ENCODE results near the gene NCBP2. TPM values are rescaled to one million over a fixed set of nuclear protein-coding genes. Genes with fewer than 3 reads are reported as not detected.

NCBP2 gene
- total RNA-seq, 1 donor from 2014 or later: 81.2 TPM

GRCh38 chr3:196931828-196932587 lies 10.3 kb downstream of the NCBP2 start:
- Mint-ChIP-seq H3K4me1 (ENCODE audit: unreplicated experiment) (no peaks in the 10 kb centered on the region), H3K9me3 (no peaks in the 10 kb centered on the region), H3K27me3 (no peaks in the 10 kb centered on the region), H3K27ac (no peak overlapping the region), H3K36me3 (peaks cover 10% of the 10 kb centered on the region), H3K4me3 (no peak overlapping the region)
- TF ChIP-seq, protein P1, sequence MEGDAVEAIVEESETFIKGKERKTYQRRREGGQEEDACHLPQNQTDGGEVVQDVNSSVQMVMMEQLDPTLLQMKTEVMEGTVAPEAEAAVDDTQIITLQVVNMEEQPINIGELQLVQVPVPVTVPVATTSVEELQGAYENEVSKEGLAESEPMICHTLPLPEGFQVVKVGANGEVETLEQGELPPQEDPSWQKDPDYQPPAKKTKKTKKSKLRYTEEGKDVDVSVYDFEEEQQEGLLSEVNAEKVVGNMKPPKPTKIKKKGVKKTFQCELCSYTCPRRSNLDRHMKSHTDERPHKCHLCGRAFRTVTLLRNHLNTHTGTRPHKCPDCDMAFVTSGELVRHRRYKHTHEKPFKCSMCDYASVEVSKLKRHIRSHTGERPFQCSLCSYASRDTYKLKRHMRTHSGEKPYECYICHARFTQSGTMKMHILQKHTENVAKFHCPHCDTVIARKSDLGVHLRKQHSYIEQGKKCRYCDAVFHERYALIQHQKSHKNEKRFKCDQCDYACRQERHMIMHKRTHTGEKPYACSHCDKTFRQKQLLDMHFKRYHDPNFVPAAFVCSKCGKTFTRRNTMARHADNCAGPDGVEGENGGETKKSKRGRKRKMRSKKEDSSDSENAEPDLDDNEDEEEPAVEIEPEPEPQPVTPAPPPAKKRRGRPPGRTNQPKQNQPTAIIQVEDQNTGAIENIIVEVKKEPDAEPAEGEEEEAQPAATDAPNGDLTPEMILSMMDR (conservative IDR thresholded peaks at IDR 0.05): no peak
- DNase-seq (ENCODE audit: extremely low spot score, unreplicated experiment): no peak

- TF ChIP-seq, protein P1 (conservative IDR thresholded peaks at IDR 0.05): no peak
- no peaks in the 10 kb centered on the region for H3K4me1 Mint-ChIP-seq (ENCODE audit: unreplicated experiment)
These were observed 11.2 kb downstream of the NCBP2 start for GRCh38 chr3:196931157-196931556.

DNA sequence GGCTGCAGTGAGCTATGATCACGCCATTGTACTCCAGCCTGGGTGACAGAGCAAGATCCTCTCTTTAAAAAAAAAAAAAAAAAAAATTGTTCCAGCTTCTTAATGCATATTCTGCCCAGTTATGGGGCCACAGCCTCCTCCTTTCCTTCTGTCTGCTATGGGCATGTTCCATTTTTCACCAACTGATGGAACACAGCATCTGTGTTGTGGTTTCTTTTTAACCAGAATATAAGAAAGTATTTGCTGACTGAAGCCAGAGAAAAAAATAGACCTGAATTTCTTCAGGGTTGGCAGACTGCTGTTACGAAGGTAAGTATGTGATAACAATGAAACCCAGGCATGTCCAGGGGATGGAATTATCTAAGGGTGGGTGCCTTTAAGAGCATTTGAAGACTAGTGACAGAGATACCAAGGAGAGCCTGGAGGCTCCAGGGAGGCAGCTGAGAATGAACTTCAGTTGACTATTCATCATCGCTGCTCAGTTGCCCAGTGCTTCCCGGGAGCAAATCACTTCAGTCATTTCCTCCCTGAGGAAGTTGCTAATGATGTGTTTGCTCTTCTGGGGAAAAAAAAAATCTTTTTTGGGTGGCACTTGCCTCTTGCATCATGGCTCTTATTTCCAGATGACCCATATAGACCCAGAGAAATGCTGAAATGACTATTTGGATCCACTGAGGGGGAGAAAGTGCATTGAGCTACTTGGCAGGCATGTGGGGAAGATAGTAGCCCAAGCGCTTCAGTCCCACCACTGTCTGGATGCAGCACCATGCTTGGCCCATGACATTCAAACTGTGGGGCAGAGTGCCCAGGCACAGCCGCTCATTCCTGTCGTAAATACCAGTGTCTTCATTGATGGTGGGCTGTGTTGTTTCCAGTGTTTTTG lies 14.5 kb downstream of the NCBP2 start:
- Mint-ChIP-seq H3K9me3 (no peaks in the 10 kb centered on the region), H3K27me3 (no peaks in the 10 kb centered on the region), H3K36me3 (peaks cover 7% of the 10 kb centered on the region), H3K27ac (no peak overlapping the region), H3K4me1 (ENCODE audit: unreplicated experiment) (no peaks in the 10 kb centered on the region), H3K4me3 (no peak overlapping the region)
- DNase-seq (ENCODE audit: extremely low spot score, unreplicated experiment): no peak
- TF ChIP-seq, protein P1 (conservative IDR thresholded peaks at IDR 0.05): no peak

More at GRCh38 chr3:196931157-196931556, 11.2 kb downstream of the NCBP2 start:
- Mint-ChIP-seq H3K27ac (no peak overlapping the region), H3K27me3 (no peaks in the 10 kb centered on the region), H3K9me3 (no peaks in the 10 kb centered on the region), H3K36me3 (peaks cover 7% of the 10 kb centered on the region), H3K4me3 (no peak overlapping the region)
- DNase-seq (ENCODE audit: extremely low spot score, unreplicated experiment): no peak

- Mint-ChIP-seq H3K9me3 (no peaks in the 10 kb centered on the region), H3K36me3 (peaks cover 8% of the 10 kb centered on the region), H3K27ac (no peak overlapping the region), H3K4me1 (ENCODE audit: unreplicated experiment) (no peaks in the 10 kb centered on the region), H3K27me3 (no peaks in the 10 kb centered on the region), H3K4me3 (no peak overlapping the region)
- TF ChIP-seq, protein P1 (conservative IDR thresholded peaks at IDR 0.05): no peak
- DNase-seq (ENCODE audit: extremely low spot score, unreplicated experiment): no peak
These were observed 21.6 kb downstream of the NCBP2 start for GRCh38 chr3:196920733-196921132.

DNA sequence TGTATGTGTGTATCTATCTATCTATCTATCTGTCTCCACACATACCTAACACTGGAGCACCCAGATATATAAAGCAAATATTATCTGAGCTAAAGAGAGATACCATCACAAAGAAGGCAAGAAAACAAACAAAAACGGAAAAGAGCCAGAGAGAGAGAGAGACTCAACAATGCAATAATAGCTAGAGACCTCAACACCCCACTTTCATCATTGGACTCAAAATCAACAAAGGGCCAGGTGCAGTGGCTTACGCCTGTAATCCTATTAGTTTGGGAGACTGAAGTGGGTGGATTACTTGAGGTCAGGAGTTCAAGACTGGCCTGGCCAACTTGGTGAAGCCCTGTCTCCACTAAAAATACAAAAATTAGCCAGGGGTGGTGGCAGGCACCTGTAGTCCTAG lies 23.4 kb downstream of the NCBP2 start:
- no peak for DNase-seq (ENCODE audit: extremely low spot score, unreplicated experiment)
- Mint-ChIP-seq H3K4me3 (no peak overlapping the region), H3K4me1 (ENCODE audit: unreplicated experiment) (no peaks in the 10 kb centered on the region), H3K27ac (no peak overlapping the region), H3K27me3 (no peaks in the 10 kb centered on the region), H3K9me3 (no peaks in the 10 kb centered on the region), H3K36me3 (peaks cover 20% of the 10 kb centered on the region)
- TF ChIP-seq, protein P1 (conservative IDR thresholded peaks at IDR 0.05): no peak

All from type B pancreatic cell (in vitro differentiated cells).